ENCODE results near the gene FMOD. TPM values are rescaled to one million over a fixed set of nuclear protein-coding genes. Genes with fewer than 3 reads are reported as not detected.
"Not testable (repeated sequence)": the region's sequence is repeated elsewhere in the genome, so short reads cannot be mapped to it uniquely, and the experiment has no call there.

Gene FMOD
- total and polyA plus RNA-seq, 4 donors = 21.8 to 140 (median 81.7) TPM

- Histone ChIP-seq H3K36me3 (ENCODE audit: control insufficient read depth, insufficient read depth, low read length) (no peaks in the 10 kb centered on the region), H3K27ac (ENCODE audit: low read depth, low read length) (peak overlapping the region; percentile 25), H3K27me3 (ENCODE audit: control insufficient read depth, insufficient read depth, low read length) (no peaks in the 10 kb centered on the region), H3K9me3 (ENCODE audit: control insufficient read depth, insufficient read depth, low read length) (no peaks in the 10 kb centered on the region), H3K4me3 (ENCODE audit: low read depth, low read length) (no peak overlapping the region), H3K4me1 (ENCODE audit: control insufficient read depth, insufficient read depth, low read length) (peaks cover 45% of the 10 kb centered on the region)
- no peak for DNase-seq (ENCODE audit: low read depth in 4 of 6, low spot score in 6 of 6)
- WGBS (ENCODE audit: insufficient coverage) = 94% methylated on average over 4 of the region's 6 CpGs
Observed at GRCh38 chr1:203321273-203322052, 29.5 kb downstream of the FMOD start.

GRCh38 chr1:203320591-203321272 is 30.2 kb downstream of the FMOD start:
- no peak for DNase-seq (ENCODE audit: low read depth in 4 of 6, low spot score in 6 of 6)
- Histone ChIP-seq H3K4me3 (ENCODE audit: low read depth, low read length) (no peak overlapping the region), H3K9me3 (ENCODE audit: control insufficient read depth, insufficient read depth, low read length) (no peaks in the 10 kb centered on the region), H3K4me1 (ENCODE audit: control insufficient read depth, insufficient read depth, low read length) (peaks cover 40% of the 10 kb centered on the region), H3K36me3 (ENCODE audit: control insufficient read depth, insufficient read depth, low read length) (no peaks in the 10 kb centered on the region), H3K27me3 (ENCODE audit: control insufficient read depth, insufficient read depth, low read length) (no peaks in the 10 kb centered on the region), H3K27ac (ENCODE audit: low read depth, low read length) (peak overlapping the region; percentile 25)
- WGBS (ENCODE audit: insufficient coverage) = 72% methylated on average over 4 of the region's 6 CpGs

GRCh38 chr1:203318229-203318517 is 32.7 kb downstream of the FMOD start:
- DNase-seq (ENCODE audit: low read depth in 4 of 6, low spot score in 6 of 6) = no peak
- WGBS (ENCODE audit: insufficient coverage) = 100% methylated on average over 1 of the region's 1 CpG
- Histone ChIP-seq H3K4me3 (ENCODE audit: low read depth, low read length) (no peak overlapping the region), H3K27me3 (ENCODE audit: control insufficient read depth, insufficient read depth, low read length) (no peaks in the 10 kb centered on the region), H3K4me1 (ENCODE audit: control insufficient read depth, insufficient read depth, low read length) (peaks cover 17% of the 10 kb centered on the region), H3K27ac (ENCODE audit: low read depth, low read length) (no peak overlapping the region), H3K9me3 (ENCODE audit: control insufficient read depth, insufficient read depth, low read length) (no peaks in the 10 kb centered on the region), H3K36me3 (ENCODE audit: control insufficient read depth, insufficient read depth, low read length) (no peaks in the 10 kb centered on the region)

GRCh38 chr1:203317429-203318228 is 33.3 kb downstream of the FMOD start:
- H3K27ac ChIP-seq (ENCODE audit: low read depth, low read length) = no peak overlapping the region
- no peaks in the 10 kb centered on the region for H3K27me3 ChIP-seq (ENCODE audit: control insufficient read depth, insufficient read depth, low read length)
- H3K4me1 ChIP-seq (ENCODE audit: control insufficient read depth, insufficient read depth, low read length) = peaks cover 14% of the 10 kb centered on the region
- no peaks in the 10 kb centered on the region for H3K36me3 ChIP-seq (ENCODE audit: control insufficient read depth, insufficient read depth, low read length)
- no peak overlapping the region for H3K4me3 ChIP-seq (ENCODE audit: low read depth, low read length)
- DNase-seq (ENCODE audit: low read depth in 4 of 6, low spot score in 6 of 6) = no peak
- WGBS (ENCODE audit: insufficient coverage) = 88% methylated on average over 4 of the region's 7 CpGs
- no peaks in the 10 kb centered on the region for H3K9me3 ChIP-seq (ENCODE audit: control insufficient read depth, insufficient read depth, low read length)

GRCh38 chr1:203316626-203317093 is 34.3 kb downstream of the FMOD start:
- DNase-seq (ENCODE audit: low read depth in 4 of 6, low spot score in 6 of 6) = no peak
- H3K9me3 ChIP-seq (ENCODE audit: control insufficient read depth, insufficient read depth, low read length) = no peaks in the 10 kb centered on the region
- no peaks in the 10 kb centered on the region for H3K36me3 ChIP-seq (ENCODE audit: control insufficient read depth, insufficient read depth, low read length)
- H3K4me3 ChIP-seq (ENCODE audit: low read depth, low read length) = no peak overlapping the region
- peak overlapping the region; percentile 16 for H3K27ac ChIP-seq (ENCODE audit: low read depth, low read length)
- H3K27me3 ChIP-seq (ENCODE audit: control insufficient read depth, insufficient read depth, low read length) = no peaks in the 10 kb centered on the region
- H3K4me1 ChIP-seq (ENCODE audit: control insufficient read depth, insufficient read depth, low read length) = peaks cover 11% of the 10 kb centered on the region
- WGBS (ENCODE audit: insufficient coverage) = 40% methylated on average over 3 of the region's 4 CpGs

- H3K4me1 ChIP-seq (ENCODE audit: control insufficient read depth, insufficient read depth, low read length); H3K4me3 ChIP-seq (ENCODE audit: low read depth, low read length); H3K27me3 ChIP-seq (ENCODE audit: control insufficient read depth, insufficient read depth, low read length); H3K27ac ChIP-seq (ENCODE audit: low read depth, low read length); DNase-seq (ENCODE audit: low read depth in 4 of 6, low spot score in 6 of 6); H3K36me3 ChIP-seq (ENCODE audit: control insufficient read depth, insufficient read depth, low read length); H3K9me3 ChIP-seq (ENCODE audit: control insufficient read depth, insufficient read depth, low read length): not testable (repeated sequence)
- 60% methylated on average over 1 of the region's 4 CpGs for WGBS (ENCODE audit: insufficient coverage)
Observed at GRCh38 chr1:203314025-203314759, 36.7 kb downstream of the FMOD start.

GRCh38 chr1:203311368-203312301 is 39.3 kb downstream of the FMOD start:
- Histone ChIP-seq H3K27ac (ENCODE audit: low read depth, low read length) (no peak overlapping the region), H3K36me3 (ENCODE audit: control insufficient read depth, insufficient read depth, low read length) (peaks cover 13% of the 10 kb centered on the region), H3K9me3 (ENCODE audit: control insufficient read depth, insufficient read depth, low read length) (no peaks in the 10 kb centered on the region), H3K4me3 (ENCODE audit: low read depth, low read length) (no peak overlapping the region), H3K27me3 (ENCODE audit: control insufficient read depth, insufficient read depth, low read length) (no peaks in the 10 kb centered on the region), H3K4me1 (ENCODE audit: control insufficient read depth, insufficient read depth, low read length) (peaks cover 26% of the 10 kb centered on the region)
- 75% methylated on average over 3 of the region's 3 CpGs for WGBS (ENCODE audit: insufficient coverage)
- DNase-seq (ENCODE audit: low read depth in 4 of 6, low spot score in 6 of 6) = no peak

- Histone ChIP-seq H3K36me3 (ENCODE audit: control insufficient read depth, insufficient read depth, low read length) (peaks cover 13% of the 10 kb centered on the region), H3K27ac (ENCODE audit: low read depth, low read length) (peak overlapping the region; percentile 57), H3K9me3 (ENCODE audit: control insufficient read depth, insufficient read depth, low read length) (no peaks in the 10 kb centered on the region), H3K27me3 (ENCODE audit: control insufficient read depth, insufficient read depth, low read length) (no peaks in the 10 kb centered on the region), H3K4me1 (ENCODE audit: control insufficient read depth, insufficient read depth, low read length) (peaks cover 41% of the 10 kb centered on the region), H3K4me3 (ENCODE audit: low read depth, low read length) (peak overlapping the region; percentile 94)
- DNase-seq (ENCODE audit: low read depth in 4 of 6, low spot score in 6 of 6) = peak in 2 of 6 donors; percentile 40 to 41
- 25% methylated on average over 1 of the region's 1 CpG for WGBS (ENCODE audit: insufficient coverage)
Observed at GRCh38 chr1:203308923-203309331, 42.0 kb downstream of the FMOD start.
